Retina (tissue), 1 donor: ENCODE measurements around the gene NPAS3.

Source experiments
- DNase-seq: peaks from one replicate; pipeline ENCODE4 v3.0.0-alpha.2; 2016

NPAS3 gene

DNA sequence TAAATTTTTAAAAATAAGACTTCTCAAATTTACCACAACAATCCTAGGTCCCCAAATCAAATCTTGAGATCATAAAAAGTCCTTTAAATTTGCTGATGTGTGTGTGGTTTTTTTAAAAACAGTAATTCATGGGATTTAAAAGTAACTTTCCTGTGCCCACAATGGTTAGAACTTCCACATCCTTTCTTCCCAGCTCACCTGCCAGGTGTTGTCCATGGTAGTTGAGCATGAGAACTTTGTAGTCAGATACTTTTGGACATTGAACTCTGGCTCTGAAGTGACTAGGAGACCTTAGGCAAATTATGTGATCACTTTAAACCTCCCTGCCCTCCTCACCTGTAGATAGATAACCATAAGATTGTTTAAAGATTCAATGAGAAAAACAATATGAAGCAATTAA is 253.2 kb downstream of the NPAS3 start:
- DNase-seq: no peak

DNA sequence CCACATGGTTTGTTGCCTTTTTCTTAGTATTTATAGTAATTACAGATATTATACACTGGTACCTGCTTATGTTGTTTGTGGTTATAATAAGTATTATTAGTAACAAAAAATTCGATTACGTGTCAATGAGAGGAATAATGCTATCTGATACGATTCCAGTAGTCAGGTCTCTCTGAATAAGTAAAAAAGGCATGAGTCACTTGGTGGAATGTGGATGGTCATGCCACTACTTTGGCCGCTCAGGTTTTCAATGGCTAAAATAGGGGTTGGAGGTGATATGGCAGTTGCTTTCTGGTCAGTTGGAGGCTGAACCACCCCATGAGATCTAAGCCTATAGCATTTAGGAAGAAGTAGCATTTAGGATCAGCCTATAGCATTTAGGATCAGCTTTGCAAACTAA is 255.9 kb downstream of the NPAS3 start:
- DNase-seq: no peak

DNA sequence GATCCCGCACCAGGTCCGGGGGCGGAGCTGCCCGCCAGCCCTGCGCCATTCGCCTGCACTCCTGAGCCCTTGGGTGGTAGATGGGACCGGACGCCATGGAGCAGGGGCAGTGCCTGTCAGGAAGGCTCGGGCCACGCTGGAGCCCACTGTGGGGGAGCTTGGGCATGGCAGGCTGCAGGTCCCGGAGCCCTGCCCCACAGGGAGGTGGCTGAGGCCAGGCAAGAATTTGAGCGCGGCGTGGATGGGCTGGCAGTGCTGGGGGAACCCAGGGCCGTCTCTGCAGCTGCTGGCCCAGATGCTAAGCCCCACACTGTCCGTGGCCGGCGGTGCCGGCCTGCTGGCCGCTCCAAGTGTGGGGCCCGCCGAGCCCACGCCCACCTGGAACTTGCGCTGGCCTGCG is 260.0 kb downstream of the NPAS3 start:
- DNase-seq: no peak

GRCh38 chr14:33201116-33201515 is 262.4 kb downstream of the NPAS3 start:
- no peak for DNase-seq

DNA sequence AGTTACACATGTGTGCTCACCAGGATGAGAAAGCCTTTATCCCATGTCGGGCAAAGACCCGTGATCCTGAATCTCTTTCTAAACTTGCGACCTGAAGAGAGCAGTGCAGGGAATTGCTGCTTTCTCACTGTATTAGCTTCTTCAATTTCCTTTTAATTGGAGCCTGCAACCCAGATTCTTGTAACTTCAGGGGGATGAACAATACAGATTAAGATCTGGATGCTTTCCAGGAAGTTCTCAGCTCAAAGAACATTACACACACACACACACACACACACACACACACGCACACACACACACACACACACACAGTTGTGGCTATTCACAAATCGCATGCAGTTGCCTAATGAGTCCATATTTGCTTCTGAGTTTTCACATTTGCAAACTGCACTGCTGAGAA is 268.3 kb downstream of the NPAS3 start:
- peak; percentile 70 for DNase-seq

DNA sequence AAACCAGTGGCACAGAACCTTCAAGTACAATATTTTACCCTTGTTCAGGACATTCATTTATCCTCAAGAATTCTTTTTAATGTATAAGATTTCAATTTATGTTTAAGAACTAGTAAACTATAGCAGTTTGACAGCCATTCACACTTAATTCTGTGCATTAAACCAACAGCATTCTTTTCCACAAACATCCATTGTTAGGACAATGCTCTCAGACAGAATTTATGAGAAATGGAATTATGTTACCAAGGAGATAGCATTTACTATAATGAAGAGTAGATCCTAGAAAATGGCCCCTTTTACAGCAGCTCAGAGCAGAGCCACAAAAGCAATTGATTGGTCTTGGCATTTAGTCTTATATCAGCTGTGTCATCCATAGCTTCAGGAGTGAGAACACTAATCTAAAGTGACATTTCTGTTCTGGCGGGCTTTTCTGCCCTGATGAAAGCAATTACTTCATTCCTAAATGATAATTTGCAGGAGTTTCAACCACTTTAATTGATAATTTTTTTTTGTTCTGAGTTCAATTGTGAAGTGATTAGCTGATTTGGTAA is 268.9 kb downstream of the NPAS3 start:
- DNase-seq: peak; percentile 86

GRCh38 chr14:33210311-33210710 is 271.6 kb downstream of the NPAS3 start:
- no peak for DNase-seq

- DNase-seq: no peak
Observed at GRCh38 chr14:33218026-33218425, 279.3 kb downstream of the NPAS3 start.

DNA sequence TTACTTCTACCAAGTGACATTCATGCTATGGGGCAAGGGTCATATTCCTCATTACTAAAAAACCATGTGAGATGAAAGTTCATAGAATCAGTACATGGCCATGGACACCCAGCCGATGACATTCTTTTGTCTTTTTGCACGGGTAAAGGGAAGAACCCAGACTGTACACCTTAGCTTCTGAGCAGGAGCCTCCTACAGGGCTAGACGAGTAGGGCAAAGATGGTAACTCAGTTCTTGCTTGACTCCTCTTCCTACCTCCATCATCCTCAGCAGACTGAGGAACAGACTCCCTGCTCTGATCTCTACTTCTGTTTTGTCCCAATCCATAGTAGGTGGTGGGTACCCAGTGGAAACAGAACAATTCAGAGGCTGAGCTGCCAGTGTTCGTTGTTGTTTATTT is 281.3 kb downstream of the NPAS3 start:
- DNase-seq: no peak

GRCh38 chr14:33229269-33229929 is 290.7 kb downstream of the NPAS3 start:
- DNase-seq: no peak

DNA sequence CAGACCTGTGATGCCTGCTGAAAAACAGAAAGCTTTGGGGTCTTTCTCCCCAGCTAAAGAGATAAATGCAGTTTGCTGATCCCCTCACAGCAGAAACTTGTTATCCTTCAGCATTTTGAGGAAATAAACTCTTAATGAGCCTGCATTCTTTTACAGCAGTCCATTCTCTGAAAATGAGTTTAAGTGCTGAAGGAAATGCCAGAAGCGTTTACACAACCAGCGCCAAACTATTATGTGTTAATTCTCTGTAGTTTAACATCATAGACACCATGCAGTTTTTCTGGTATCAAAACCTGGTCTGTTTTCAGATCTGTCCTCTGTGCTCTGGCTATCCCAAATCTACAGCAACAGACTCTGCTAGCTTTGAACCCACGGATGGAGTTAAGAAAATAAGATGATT is 291.3 kb downstream of the NPAS3 start:
- DNase-seq: no peak

DNA sequence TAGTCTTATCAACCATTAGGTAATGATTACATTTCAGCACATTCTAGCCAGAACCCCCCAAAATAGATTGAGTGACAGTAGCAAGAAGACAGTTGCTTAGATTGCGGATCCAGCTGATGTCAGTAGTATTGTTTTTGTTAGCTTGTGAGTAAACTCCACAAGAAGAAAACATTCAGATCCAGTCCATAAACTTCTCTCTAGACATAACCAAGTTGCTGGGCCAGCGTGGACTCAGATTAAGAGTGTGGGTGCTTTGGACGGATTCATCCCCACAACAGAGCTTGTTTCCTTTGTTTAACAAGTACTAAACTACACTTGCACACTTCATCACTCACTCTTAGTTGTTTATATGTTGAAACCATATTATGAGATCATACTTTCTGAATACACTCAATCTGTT is 293.4 kb downstream of the NPAS3 start:
- DNase-seq: no peak

- DNase-seq: no peak
Observed at GRCh38 chr14:33237115-33237740, 298.5 kb downstream of the NPAS3 start.

DNA sequence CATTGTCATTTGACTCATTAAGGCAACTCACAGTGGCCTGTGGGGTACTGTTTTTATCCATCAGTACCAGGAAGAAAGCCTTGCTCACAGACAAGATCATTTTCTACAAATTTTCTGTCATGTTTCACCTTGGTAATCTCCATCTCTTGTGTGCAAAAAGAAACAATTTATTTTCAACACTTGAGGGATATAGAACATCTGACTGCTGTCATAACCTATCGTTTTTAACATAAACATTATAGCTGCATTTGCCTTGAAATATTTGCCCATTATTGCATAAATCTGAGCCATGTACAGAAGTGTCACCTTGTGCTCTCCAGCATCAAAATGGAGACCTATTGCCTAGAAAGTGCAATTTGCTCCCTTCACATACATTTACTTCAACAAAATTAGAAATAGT is 300.8 kb downstream of the NPAS3 start:
- DNase-seq: no peak

DNA sequence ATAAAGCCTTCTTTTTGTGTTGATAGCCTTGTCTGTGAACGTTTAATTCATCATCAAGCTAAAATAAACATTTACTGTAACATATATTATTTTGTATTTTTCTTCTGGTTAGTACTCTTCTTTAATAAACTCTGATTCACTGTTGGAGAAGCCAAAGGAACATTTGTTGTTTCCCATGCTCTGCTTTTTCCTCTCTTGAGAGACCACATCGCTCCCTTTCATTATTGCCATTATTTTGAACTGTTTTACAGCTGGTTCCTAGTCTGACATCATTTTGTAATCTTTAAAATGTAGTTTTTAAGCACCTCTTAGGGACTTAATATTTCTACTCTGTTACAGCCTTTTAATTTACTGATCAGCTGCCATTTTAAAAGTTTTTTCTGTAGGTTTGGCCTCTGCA is 301.8 kb downstream of the NPAS3 start:
- DNase-seq: peak; percentile 20

DNA sequence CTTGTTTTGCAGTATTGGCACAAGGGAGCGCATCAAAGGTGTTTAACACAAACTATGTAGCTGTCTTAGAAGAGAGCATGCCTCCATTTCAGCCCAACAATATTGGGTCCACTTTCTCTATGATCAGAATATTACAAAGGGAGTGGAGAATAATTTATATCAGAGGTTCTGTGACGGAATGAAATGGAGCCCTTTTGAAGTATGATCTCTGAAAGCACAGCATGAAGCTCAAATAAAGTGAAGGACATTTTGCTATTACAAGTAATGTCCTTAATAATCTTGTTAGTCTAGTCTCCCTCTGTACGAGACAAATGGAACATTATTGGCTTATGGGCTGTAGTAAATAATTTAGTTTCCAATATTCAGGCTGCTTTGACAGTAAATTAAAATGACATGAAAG is 302.7 kb downstream of the NPAS3 start:
- DNase-seq: peak; percentile 63

- DNase-seq: peak; percentile 27
Observed at GRCh38 chr14:33249233-33249820, 310.6 kb downstream of the NPAS3 start.

GRCh38 chr14:33250963-33251362 is 312.3 kb downstream of the NPAS3 start:
- DNase-seq: no peak

- DNase-seq: no peak
Observed at GRCh38 chr14:33254342-33254741, 315.7 kb downstream of the NPAS3 start.

DNA sequence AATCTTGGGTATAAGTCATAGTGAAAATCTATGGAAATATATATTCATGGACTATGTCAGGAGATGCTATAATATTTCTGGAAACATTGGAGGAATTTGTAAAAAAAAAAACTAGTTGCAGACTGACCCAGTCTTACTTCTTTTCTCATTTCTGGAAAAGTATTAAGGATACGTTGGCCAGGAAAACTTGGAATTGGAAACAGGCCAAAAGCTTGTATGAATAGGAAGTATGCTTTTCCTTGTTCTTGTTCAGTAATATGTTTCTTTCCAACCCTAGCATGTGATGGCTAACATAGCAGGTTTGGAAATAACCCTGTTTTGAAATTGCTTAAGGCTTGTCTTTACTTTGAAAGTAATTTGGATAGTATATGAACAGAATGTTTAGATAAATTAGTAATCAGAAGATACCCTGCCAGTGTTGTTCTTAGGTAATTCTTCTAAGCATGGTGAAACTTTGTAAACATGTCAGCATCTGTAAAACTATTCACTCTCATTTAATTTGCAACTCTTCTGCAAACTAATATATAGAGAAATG is 316.2 kb downstream of the NPAS3 start:
- no peak for DNase-seq

DNA sequence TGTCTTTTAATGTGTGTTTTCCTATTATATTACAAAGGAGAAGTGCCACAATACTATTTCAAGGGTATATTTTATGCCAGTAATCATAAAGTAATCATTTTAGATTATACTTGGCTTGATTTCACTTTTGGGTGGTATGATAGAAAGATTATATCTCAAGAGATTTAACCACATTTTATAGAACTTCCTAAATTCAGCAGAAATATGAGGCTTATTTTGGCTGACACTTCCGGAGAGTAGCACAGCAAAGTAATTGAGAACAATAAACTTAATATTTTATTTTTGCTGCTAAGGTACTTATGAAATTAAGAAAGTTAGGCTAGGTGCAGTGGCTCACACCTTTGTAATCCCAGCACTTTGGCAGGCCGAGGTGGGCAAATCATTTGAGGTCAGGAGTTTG is 319.1 kb downstream of the NPAS3 start:
- no peak for DNase-seq

DNA sequence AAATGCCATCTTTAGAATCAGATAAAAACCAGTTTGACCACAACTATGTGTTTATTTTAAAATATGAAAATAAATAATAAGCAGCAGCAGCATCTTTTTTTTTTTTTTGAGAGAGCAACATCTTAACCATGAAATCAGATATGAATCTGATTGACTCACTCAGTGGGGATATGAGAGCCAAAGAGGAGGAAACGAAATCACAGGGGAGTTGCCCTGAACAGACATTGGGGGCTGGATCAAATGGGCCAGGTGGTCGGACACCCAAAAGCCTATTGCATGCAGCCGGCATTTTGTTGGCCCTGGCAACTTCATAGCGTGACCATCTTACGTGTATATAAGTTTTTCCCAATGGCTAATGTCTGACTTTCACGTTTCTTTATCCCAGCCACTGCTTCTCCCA is 321.1 kb downstream of the NPAS3 start:
- DNase-seq: no peak

DNA sequence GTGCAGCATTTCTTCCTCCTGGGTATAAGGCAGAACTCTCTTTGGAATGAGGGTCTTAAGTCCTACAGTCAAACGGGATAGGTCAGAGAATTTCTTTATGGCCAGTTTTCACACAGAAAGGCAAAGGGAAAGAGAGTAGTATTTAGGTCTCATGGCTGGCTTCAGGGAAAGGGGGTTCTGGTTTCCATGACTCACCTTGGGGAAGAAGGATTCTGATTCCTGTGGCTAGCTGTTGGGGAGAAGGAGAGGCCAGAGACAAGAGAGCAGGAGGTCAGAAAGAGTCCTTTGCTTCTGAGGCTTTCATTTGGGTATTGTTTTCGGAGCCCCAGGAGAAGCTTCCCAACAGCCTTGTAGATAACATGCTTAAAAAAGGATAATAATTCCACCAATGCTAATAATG is 332.5 kb downstream of the NPAS3 start:
- no peak for DNase-seq

- DNase-seq: no peak
Observed at GRCh38 chr14:33271891-33272290, 333.2 kb downstream of the NPAS3 start.
